ENCODE data around the gene WNT7B.
"Not testable (repeated sequence)": the region's sequence is repeated elsewhere in the genome, so short reads cannot be mapped to it uniquely, and the experiment has no call there.

Gene WNT7B

DNA sequence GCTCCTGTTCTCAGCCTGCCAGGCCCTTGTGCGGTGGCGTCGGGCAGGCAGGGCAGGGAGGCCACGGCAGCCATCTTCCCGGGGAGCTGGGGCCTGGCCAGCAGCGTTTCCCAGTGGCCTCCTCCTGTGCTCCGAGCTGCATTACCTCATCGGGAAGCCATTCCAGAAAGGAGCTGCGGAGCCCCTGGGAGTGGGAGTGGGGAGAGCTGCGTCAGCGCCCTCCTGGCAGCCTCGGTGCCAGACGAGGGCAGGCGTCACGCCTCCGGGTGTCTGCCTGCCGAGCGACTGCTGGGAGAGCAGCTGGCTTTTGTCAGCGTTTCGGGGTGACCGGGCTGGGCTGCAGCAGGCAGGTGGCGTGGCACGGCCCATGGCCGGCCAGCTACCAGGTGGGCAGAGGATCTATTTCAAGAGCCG lies 30.9 kb upstream of the WNT7B start:
- DNase-seq: no peak

DNA sequence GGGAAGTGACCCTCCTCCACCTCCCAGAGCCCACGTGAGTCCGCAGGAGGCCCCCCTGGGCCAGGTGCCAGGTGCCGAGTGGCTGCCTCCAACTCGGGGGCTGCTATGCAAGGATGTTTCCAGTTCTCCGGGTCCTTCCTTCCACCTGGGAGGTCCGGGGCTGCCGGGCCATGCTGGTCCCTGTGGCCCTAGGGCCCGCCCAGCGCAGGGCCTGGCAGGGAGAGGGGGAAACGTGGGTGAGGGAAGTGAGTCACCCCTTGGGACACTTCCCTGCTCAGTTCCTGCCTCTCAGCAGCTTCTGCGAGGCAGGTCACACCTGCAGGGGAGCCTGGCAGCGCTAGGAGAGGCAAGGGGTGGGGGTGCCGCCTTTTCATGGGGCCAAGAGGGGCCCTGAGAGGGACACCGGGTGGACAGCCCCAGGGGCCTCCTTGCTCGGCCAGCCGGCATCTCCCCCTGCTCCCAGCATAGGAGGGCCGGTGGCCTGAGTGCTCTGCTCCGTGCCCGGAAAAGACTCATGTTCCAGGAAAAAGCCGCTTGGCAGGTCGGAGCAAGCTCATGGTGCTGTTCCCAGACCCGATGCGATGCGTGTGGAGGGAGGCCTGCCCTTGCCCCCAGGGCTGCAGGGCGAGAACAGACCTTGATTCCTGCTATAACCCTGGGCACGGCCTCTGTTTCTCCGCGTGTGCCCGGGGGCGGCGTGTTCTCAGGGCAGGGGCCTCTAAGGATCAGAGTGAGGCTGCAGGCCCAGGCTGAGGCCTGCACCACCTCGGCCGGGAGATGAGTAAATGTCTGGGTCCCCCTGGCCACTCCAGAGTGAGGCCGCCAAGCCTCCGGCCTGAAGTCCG lies 30.3 kb upstream of the WNT7B start:
- DNase-seq: no peak

DNA sequence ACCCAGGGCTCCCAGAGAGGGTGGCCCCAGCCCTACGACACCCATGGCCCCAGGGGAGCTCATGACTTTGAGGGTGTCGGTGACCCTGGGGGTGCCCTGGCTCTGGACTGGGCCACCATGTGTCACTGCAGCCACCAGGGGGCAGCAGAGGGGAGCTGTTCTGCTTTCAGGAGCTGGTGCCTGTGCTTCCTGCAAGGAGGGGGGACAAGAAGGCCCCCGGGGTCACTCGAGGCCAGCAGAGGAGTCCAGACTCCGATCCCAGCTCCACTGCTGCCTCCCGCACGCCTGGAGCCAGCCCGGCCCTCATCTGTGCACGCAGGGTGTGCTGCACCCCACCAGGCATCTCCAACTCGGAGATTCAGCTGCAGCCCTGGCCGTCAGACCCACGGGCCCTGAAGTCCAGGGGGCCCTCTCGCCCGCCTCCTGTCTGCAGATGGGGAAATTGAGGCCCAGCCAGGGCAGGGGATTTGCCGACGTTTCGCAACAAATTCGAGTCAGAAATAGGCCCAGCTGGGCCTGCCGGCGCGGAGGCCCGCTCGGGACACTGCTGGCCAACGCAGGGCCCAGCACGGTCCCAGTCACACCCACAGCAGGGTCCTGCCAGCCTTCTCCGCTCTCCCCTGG lies 29.5 kb upstream of the WNT7B start:
- peak; percentile 74 for DNase-seq

DNA sequence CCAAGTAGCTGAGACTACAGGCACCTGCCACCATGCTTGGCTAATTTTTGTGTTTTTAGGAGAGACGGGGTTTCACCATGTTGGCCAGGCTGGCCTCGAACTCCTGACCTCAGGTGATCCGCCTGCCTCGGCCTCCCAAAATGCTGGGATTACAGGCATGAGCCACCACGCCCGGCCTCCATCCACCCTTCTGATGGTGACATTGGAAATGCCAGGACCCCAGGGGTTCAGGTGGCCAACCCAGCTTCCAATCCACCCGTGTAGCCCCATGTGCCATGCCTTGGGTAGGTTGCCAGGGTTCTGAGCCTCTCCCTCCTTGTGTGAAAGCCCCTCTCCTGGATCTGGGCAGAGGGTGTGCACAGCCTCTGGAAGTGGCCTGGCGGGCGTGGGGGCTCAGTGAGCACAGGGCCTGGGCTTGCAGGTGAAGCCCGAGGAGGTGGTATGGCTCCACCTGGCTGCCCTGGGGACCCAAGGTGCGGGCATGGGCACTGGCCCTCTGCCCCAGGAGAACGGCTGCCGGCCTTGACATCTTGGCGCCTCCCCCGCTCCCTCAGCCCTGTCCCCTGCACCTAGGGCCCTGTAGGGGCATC lies 28.2 kb upstream of the WNT7B start:
- not testable (repeated sequence) for DNase-seq

DNA sequence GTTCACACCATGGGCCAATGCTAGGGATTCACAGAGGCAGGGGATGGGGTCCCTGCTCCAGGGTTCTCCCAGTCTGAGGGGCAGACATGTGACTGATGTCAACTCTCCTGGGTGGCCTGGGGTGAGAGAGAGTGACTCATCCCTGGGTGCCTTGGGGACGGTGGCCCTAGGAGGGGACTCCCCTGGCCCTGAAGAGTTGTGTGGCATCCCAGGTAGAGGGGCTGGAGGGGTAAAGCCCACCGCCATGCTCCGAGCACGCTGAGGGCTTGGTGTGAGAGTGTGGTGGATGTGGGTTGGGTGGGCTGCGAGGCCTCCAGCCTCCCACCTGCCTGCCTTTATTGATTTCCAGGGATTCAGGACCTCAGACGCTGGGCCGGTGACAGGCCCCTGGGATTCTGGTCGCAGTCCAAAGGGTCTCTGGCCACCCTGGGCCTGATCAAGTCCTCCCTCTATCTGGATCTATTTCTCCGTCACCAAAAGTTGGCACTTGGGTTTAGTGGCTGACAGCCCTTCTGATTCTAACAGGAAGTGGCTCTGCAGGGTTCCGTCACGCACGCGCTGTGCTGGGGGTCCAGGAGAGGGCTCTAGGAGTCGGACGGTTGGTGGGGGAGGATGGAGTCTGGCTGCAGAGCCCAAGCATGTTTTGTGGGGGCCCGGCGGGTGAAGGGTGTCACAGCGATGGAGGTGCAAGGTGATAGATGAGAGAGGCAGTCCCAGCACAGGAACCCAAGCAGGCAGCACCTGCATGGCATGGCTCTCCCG lies 27.3 kb upstream of the WNT7B start:
- no peak for DNase-seq

DNA sequence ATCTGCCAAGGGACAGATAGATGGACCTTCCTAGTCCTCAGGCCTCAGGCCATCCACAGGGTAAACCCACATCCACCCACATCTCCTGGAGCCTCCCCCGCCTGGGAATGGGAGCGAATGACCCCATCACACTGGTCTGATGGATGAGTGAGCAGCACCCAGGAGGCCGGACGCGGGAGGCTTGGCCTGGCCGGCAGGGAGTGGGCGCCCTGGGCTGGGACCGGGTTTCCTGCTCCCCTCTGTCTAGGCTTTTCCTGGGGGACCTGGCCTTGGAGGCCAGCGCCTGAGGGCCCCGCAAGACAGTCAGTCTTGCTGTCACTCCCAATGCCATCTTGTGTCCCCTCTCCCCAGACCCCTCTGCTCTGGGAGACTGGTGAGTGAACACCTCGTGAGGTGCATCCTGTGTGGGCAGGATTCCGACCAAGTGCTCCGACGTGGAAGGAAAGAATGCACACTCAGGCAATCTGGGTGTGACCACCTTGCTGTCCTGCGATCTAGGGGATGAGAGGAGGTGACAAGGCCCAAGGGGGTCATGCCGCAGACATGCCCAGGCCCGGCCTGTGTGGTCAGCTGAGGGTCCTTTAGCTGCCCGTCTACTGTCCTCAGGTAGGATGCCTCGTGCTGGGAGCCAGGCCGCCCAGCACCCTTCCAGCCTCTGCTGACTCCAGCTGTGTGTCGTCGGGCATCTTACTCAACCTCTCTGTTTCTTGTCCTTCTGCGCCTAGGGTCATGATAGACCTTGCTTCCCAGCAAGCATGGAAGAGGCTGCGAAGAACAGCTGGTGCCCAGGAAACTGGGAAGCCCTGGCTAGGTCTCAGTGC lies 26.5 kb upstream of the WNT7B start:
- no peak for DNase-seq

DNA sequence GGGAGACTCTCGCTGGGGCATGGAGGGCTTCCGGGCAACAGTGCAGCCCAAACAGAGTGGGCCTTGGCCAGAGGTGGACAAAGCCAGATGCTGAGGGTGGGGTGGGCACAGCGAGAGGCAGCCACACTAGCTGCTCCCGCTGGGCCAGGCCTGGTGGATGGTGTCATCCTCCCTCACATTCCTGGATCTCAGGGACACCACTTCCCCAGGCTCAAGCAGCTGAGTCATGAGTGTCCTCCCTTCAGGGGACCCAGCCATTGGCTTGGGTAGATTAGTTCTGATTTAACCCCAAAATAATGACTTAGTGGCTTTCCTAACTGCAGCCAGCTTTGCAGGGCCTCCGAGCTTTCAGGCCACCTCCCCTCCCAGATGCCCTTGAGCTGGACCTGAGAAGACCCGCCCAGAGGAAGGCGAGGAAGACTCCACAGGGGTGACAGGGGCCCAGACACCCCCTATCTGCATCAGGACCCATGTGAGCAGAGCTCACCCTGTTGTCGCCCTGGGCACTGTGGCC lies 25.9 kb upstream of the WNT7B start:
- no peak for DNase-seq

DNA sequence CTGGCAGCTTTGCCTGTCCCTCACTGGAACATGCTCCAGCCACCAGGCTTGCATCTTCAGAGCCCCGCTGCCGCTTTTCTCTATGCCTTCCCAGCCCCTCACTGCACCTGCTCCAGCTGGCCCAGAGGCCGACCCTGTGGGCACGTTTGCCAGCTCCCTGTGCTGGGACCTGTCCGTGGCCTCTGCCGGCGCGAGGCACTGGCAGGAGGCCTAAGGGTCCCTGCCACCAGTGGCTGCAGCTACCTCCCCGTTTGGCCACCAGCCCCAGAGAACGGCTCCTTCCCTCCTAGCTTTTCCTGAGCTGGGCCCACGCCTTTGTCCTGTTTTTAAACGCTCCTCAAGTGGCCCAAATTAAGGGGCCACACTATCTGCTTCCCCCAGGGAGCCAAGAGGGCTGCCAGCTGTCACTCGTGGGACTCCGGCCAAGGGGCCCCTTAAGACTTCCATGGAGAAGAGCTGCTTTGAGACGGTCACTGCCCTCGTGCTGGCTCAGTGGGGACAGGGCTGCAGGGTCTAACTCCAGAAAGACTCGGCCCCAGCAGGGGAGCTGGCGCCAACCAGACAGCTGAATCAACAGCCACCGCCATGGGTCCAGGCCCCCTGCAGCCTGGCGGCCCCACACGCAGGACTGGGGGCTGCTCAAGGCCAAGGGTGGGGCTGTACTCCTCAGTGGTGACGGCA lies 24.6 kb upstream of the WNT7B start:
- DNase-seq: peak; percentile 86

DNA sequence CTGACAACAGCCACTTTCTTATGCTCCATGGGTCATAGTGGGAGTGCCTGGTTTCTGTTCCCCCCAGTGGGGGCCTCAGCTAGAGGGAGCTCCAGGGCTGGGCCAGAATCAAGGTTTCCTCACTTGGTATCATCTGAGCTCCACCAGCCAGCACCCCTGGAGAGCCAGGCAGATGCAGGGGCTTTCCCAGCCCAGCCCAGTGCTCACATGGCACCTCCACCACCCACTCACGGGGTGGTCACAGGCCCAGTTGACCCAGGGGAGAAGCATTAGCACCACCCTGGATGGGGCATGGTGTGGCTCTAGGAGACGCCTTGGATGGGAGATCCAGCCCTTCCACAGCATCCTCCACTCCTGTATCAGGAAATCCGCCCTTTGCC lies 24.1 kb upstream of the WNT7B start:
- no peak for DNase-seq

DNA sequence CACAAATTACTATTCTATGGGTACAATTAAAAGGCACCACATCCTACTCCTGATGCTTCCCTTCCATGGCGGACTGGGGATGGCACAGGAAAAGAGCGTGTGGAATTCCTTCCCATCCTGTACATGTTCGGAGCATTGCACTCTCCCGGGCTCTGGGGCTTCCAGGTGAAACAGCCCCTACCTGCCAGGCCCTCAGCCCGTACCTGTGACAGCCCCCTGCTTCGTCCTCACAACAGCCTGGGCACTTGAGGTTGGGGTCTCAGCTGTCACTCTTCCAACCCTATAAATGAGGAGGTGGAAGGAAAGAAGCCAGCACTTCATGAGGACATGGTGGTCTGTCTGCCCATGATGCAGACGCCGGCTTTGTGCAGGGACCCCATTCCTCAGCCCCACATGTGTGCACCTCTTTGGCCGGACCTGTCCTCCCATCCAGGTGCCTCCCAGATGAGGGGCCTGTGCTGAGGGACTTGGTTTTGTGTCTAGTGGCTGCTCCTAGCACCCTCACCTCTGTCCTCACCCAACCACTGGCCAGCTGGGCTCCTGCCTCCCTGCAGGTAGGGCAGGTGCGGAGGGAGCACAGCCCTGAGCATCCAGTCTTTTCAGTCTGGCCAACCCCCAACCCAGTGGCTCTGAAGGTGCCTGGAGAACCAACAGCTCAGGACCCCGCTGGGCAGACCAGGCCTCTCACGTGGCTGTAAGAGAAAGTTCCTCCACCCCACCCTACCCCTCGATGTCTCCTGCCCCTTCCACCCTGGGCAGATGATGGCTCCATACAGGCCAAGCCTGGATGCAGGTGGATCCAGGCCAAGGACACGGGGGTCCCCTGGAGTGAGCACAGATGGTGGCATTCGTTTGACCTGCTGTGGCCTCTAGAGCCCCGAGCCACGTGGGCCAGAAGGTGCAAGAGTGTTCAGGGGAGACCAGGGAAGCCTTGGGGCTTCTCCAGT lies 23.4 kb upstream of the WNT7B start:
- DNase-seq: no peak

DNA sequence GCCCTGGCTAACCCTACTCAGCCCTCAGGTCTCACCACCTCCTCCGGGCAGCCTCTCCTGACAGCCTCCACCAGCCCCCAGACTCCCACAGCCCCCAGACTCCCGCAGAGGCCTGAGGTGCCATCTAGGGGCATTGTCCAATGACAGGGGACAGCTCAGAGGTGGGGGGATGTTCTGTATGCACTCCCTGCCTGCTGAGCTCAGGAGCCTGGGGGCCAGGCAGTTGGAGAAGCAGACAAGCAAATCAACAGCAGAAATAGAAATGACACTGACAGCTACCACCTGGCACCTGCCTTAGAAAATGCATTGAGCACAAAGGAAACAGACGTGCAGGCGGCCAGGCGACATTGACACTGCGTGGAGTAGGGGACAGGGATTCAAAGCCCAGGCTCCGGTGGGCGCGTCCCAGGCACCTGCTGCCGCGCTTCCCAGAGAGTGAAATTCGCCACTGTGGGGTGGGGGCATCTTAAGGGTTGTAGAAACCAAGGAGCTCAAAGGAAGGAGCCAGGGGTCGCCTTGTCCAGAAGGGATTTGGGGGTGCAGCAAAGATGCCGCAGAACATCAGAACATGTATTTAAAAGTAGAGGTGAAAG lies 22.5 kb upstream of the WNT7B start:
- DNase-seq: peak; percentile 7

DNA sequence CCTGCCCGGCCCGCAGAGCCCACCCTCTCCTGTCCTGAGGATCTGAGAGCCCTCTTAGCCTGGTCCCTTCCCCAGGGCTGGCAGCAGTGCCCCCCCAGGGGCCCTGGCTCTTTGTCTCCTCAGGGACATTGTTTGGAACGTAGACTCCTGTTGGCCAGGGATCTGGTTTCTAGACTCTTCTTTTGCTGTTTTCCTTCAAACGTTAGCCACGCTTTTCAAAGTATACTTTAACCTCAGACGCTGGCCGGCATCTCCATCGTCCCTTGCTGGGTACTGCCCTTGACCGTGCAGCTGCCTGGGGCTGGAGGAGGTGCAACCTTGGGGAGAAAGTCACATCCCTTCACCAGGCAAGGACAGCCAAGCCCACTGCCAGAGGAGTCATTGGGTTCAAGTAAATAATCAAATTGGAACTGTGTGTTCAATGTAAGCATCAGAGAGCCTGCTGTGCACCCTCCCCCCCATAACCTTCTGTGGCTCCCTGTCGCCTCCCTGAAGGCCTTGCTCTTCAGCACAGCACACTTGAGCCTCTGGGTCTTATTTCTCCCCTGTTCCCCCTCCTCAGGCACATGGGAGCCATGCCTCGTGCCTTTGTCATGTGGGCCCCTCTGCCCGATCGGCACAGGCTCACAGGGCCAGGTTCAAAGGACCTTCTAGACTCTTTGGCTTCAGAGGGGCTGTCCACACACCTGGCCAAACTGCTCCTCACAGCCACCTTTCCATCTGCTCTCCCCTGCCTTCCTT lies 21.8 kb upstream of the WNT7B start:
- no peak for DNase-seq

DNA sequence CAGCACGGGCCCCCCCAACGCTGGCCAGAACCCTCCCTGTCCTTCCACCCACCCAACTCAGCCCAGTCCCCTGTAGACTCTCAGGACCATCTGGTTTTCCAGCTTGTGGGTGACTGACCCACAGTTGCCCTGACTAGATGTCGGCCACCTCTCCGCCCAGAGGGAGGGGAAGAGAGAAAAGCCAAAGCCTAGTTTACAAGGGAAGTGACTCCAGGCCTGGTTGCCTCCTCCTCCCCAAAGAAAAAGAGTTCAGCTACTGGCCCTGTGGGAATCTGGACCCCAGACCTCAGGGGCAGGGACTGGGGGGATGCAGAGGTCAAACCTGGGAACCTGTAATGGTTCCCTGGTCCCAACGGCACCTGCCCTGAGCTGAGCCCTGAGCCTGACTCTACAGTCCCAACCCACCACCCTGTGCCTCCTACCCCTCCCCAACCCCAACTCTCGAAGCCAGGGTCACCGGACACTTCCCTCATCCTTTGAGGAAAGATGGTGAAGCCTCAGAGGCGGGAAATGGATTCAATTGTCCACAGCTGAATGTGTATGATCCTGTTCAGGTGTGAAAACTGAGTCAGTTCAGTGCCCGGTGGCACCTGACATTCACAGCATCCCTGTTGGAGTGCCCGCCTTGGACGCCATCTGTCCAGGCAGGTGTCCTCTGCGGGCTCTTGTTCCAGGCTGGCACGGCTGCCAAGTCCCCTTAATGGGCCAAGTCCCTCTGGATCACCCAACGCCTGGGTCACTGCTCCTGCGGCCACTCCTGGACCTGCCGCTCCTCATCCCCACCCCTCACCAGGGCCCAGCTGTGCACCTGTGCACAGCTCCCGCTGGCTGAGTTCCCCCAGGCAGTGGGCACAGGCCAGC lies 21.0 kb upstream of the WNT7B start:
- no peak for DNase-seq

DNA sequence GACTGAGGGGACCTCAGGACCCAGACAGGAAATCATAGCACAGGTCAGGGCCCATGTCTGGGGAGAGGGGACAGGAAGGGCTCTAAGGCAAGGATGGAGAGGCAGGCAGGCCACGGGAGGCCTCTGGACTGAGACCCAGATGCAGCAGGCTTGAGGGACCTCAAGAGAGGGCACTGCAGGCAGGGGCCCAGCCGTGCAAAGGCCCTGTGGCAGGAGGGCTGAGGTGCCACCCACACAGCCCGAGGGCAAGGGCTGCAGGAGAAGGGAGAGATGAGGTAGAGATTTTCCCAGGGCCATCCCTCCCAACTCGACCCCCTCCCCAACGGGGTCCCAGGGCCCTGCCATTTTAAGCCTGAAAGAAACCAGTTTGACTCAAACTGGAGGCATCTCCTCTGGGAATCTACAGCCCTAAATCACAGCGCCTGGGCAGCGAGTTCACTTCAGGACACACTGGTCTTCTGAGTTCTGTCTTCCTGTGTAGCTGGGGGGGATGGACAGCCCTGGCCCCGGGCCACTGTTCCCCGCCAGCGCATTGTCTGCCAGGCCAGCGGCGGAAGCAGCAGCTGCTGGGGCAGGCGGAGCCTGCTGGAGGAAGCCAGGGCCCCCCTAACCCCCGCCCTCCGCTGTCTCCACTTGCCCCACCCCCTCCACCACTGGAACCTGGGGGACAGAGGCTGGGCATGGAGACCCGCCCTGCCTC lies 20.3 kb upstream of the WNT7B start:
- peak; percentile 45 for DNase-seq

DNA sequence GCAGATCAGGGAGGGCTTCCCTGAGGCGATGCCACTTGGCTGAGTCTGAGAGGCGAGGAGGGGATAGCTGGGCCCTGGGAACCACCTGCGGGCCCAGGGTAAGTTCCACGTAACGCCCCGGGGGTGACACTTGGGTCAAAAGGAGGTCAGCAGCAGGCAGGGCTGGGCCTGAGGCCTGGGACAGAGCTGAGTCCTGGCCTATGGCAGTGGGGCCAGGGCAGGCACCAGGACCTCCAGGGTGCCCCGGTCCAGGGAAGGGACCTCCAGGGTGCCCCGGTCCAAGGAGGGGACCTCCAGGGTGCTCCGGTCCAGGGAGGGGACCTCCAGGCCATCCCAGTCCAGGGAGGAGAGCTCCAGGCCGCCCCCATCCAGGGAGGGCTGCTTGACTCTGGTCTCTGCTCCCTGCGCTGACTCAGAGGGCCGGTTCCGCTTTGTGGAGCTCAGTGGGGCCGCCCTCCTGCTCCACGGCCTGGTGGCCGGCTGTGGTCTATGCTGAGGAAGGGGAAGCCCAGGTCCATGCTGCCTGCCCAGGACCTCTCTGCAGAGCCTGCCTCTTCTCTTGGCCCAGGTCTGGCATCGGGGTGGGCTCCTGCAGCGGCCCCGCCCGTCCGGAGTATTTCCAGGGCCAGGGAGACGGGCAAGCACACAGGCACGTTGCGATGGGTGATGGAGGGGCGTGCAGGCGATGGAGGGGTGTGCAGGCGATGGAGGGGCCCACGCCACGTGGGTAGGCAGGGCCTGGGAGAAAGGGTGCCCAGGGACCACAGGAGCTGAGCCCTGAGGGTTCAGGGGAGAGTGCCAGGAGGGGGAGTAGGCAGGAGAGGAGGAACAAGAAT lies 19.5 kb upstream of the WNT7B start:
- no peak for DNase-seq

DNA sequence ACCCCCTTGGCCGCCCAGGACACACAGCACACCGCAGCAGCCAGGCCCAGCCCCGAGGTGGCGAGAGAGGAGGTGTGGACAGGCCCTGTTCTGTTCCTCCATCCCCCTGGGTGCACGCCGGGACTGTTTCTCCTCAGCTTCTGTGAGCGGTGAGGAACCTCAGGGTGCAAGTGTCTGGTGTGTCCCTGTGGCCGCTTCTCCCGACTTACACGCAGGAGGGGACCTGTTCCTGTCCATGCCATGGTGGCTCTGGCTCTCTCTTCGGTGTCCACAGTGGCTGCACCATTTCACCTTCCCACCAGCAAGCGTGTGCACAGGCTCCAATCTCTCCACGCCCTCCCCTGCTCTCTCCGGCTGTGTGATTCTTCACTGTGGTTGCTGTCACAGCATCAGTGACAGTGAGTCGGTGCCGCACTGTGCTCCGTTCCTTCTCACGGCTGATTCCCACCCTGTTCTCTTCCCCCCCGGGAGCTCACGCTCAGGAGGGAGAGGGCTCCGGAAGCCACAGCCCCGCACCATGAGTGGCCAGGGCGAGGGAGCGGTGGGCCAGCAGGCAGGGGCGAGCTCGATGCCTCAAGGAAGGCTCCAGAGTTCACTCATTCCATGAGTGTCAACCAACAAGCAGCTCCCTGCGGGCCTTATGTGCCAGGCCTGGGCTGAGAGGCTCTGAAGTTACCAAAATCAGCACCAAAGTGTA lies 18.6 kb upstream of the WNT7B start:
- DNase-seq: no peak
